HepG2 (cell line): ENCODE data around the gene SIT1. TPM values are rescaled to one million over a fixed set of nuclear protein-coding genes. Genes with fewer than 3 reads are reported as not detected.
A peak's percentile ranks its signal among the peaks of the same experiment; 100 is the strongest.

Experiments
- ATAC-seq: fragments of 200-7000 bp; cut with Tn5 transposase; 3 replicates; pipeline ENCODE4 v1.9.1; 2020; ENCODE audit warnings: mild to moderate bottlenecking, moderate library complexity
- BruUV-seq: library from RNA; stranded (reverse); fragments of 400-500 nt; replicated peaks from 2 replicates; lab custom pipeline; 2021; lab: Mats Ljungman, UMichigan
- CTCF ChIA-PET: fragments of 300-600 bp; formaldehyde crosslinking; extraction: SDS; loops from one replicate; lab custom pipeline; 2021; ENCODE audit warnings: low total read pairs, inconsistent platforms, low intra/inter-chr PET ratio; lab: Yijun Ruan, JAX
- POLR2A ChIA-PET: fragments of 350-600 bp; sonication (Branson Sonifier 250); formaldehyde crosslinking; loops from one replicate; lab custom pipeline; 2020; ENCODE audit warnings: antibody characterized with exemption, inconsistent platforms; lab: Yijun Ruan, JAX
- DNase-seq: peaks from one replicate; pipeline ENCODE4 v3.0.0-alpha.2; 2015; ENCODE audit warnings: low spot score
- FAIRE-seq: peaks from 3 replicates; lab custom pipeline; 2011; peaks lifted over from hg19 to GRCh38; lab: Jason Lieb, UNC
- H2AFZ ChIP-seq: one replicate; pipeline ENCODE4 v1.6.1; 2011; ENCODE audit warnings: low read length, inconsistent platforms
- H3K27ac ChIP-seq: fragments of 300-600 bp; 3 replicates; pipeline ENCODE4 v1.8.0; 2011; ENCODE audit warnings: mixed run types, mild to moderate bottlenecking, mixed read lengths, low read length, inconsistent platforms; ENCODE audit not compliant: insufficient read depth; ENCODE audit errors: extremely low read length
- H3K27me3 ChIP-seq, 2 experiments: fragments of 200-600 bp in 1 of 2; 2 replicates in 1 of 2; 3 replicates in 1 of 2; pipeline versions ENCODE4 v1.6.0 to v1.8.0; 2011; ENCODE audit warnings: low read length in 2 of 2, mild to moderate bottlenecking in 2 of 2, moderate library complexity in 2 of 2, inconsistent platforms in 1 of 2; ENCODE audit not compliant: insufficient read depth in 2 of 2, control insufficient read depth in 1 of 2
- H3K36me3 ChIP-seq, 2 experiments: fragments of 200-600 bp in 1 of 2; replicated peaks in 1 of 2; 2 replicates in 1 of 2; 3 replicates in 1 of 2; pipeline versions ENCODE4 v1.5.1 to v1.8.0; 2011; ENCODE audit warnings: low read length in 2 of 2, inconsistent platforms in 1 of 2; ENCODE audit not compliant: insufficient read depth in 2 of 2, control insufficient read depth in 1 of 2
- H3K4me1 ChIP-seq: 2 replicates; pipeline ENCODE4 v1.5.1; 2012; ENCODE audit warnings: low read length, inconsistent platforms; ENCODE audit not compliant: insufficient read depth
- H3K4me2 ChIP-seq: 2 replicates; pipeline ENCODE4 v1.6.0; 2011; ENCODE audit warnings: low read depth, low read length, inconsistent platforms
- H3K4me3 ChIP-seq, 3 experiments: fragments of 200-600 bp in 1 of 3; sonication (generic), shearing (Covaris generic) in 1 of 3; replicated peaks in 1 of 3; 2 replicates each; pipeline ENCODE4 v1.5.1; 2011 to 2016; ENCODE audit warnings: low read length in 3 of 3, inconsistent platforms in 2 of 3, low read depth in 2 of 3, mild to moderate bottlenecking in 2 of 3, control low read depth in 1 of 3, mixed read lengths in 1 of 3; ENCODE audit not compliant: insufficient read depth in 1 of 3
- H3K79me2 ChIP-seq: one replicate; pipeline ENCODE4 v1.6.1; 2011; ENCODE audit warnings: low read length, inconsistent platforms; ENCODE audit not compliant: insufficient read depth
- H3K9ac ChIP-seq: 2 replicates; pipeline ENCODE4 v1.6.0; 2011; ENCODE audit warnings: mild to moderate bottlenecking, low read depth, low read length, inconsistent platforms; ENCODE audit not compliant: insufficient read depth
- H3K9me3 ChIP-seq: 2 replicates; pipeline ENCODE4 v1.5.1; 2012; ENCODE audit warnings: mild to moderate bottlenecking, low read length
- H4K20me1 ChIP-seq: 2 replicates; pipeline ENCODE4 v1.6.0; 2011; ENCODE audit warnings: inconsistent platforms, mild to moderate bottlenecking, low read length, moderate library complexity; ENCODE audit not compliant: insufficient read depth
- EED ChIP-seq: sonication (generic); formaldehyde crosslinking; IDR thresholded peaks from 2 replicates; pipeline ENCODE4 v1.5.0; 2020; ENCODE audit warnings: mild to moderate bottlenecking, missing genetic modification reagents
- ESRRA ChIP-seq: sonication (generic); formaldehyde crosslinking; IDR thresholded peaks from 2 replicates; pipeline ENCODE4 v1.5.1; 2020; ENCODE audit warnings: mild to moderate bottlenecking, low read depth, missing genetic modification reagents
- GFI1 ChIP-seq: sonication (generic); formaldehyde crosslinking; IDR thresholded peaks from 2 replicates; pipeline ENCODE4 v1.5.0; 2020; ENCODE audit warnings: missing genetic modification reagents, mild to moderate bottlenecking, borderline replicate concordance
- GTF3A ChIP-seq: sonication (generic); formaldehyde crosslinking; conservative IDR thresholded peaks from 2 replicates; pipeline ENCODE4 v1.4.0; 2020; ENCODE audit warnings: mild to moderate bottlenecking, missing genetic modification reagents
- HNF4A ChIP-seq: sonication (generic); formaldehyde crosslinking; IDR thresholded peaks from 2 replicates; pipeline ENCODE4 v1.4.0; 2020; ENCODE audit warnings: missing genetic modification reagents
- MZF1 ChIP-seq: sonication (generic); formaldehyde crosslinking; IDR thresholded peaks from 2 replicates; pipeline ENCODE4 v1.8.1; 2023; ENCODE audit warnings: mild to moderate bottlenecking, missing genetic modification reagents, borderline replicate concordance
- PAX8 ChIP-seq: sonication (generic); formaldehyde crosslinking; IDR thresholded peaks from 2 replicates; pipeline ENCODE4 v1.8.0; 2022; ENCODE audit warnings: mild to moderate bottlenecking, missing genetic modification reagents, borderline replicate concordance
- REPIN1 ChIP-seq: sonication (generic); formaldehyde crosslinking; IDR thresholded peaks from 2 replicates; pipeline ENCODE4 v1.8.0; 2022; ENCODE audit warnings: missing genetic modification reagents, low read depth, mild to moderate bottlenecking, borderline replicate concordance
- SP140L ChIP-seq: sonication (generic); formaldehyde crosslinking; IDR thresholded peaks from 2 replicates; pipeline ENCODE4 v1.4.0; 2020; ENCODE audit warnings: missing genetic modification reagents, borderline replicate concordance
- ZBTB3 ChIP-seq: sonication (generic); formaldehyde crosslinking; IDR thresholded peaks from 2 replicates; pipeline ENCODE4 v1.4.0; 2020; ENCODE audit warnings: low read depth, mild to moderate bottlenecking, moderate library complexity, missing genetic modification reagents, borderline replicate concordance
- ZFY ChIP-seq: sonication (generic); formaldehyde crosslinking; IDR thresholded peaks from 2 replicates; pipeline ENCODE4 v1.4.0; 2020; ENCODE audit warnings: missing genetic modification reagents
- ZKSCAN5 ChIP-seq: sonication (generic); formaldehyde crosslinking; IDR thresholded peaks from 2 replicates; pipeline ENCODE4 v1.5.1; 2020; ENCODE audit warnings: mild to moderate bottlenecking, missing genetic modification reagents
- ZNF225 ChIP-seq: sonication (generic); formaldehyde crosslinking; IDR thresholded peaks from 2 replicates; pipeline ENCODE4 v1.4.0; 2020; ENCODE audit warnings: mild to moderate bottlenecking, missing genetic modification reagents
- ZNF235 ChIP-seq: sonication (generic); formaldehyde crosslinking; IDR thresholded peaks from 2 replicates; pipeline ENCODE4 v1.8.1; 2023; ENCODE audit warnings: mild to moderate bottlenecking, missing genetic modification reagents, borderline replicate concordance
- ZNF326 ChIP-seq: sonication (generic); formaldehyde crosslinking; IDR thresholded peaks from 2 replicates; pipeline ENCODE4 v1.4.0; 2020; ENCODE audit warnings: missing genetic modification reagents, borderline replicate concordance
- ZNF496 ChIP-seq: sonication (generic); formaldehyde crosslinking; IDR thresholded peaks from 2 replicates; pipeline ENCODE4 v1.8.1; 2023; ENCODE audit warnings: mild to moderate bottlenecking, moderate library complexity, missing genetic modification reagents; ENCODE audit not compliant: insufficient replicate concordance
- WGBS: methylation state at CpG from one replicate; pipeline ENCODE4 v1.1.6; 2017; ENCODE audit warnings: low lambda C conversion rate; 5-methylcytosine and 5-hydroxymethylcytosine counted together
- in situ Hi-C: cut with HindIII; loops from 2 replicates; pipeline ENCODE4 v1.10.0; 2017; ENCODE audit warnings: low pct_unique_long_range_greater_than_20kb; ENCODE audit not compliant: extremely low pct_ligation_motif_present
- intact Hi-C: fragments of 100-400 bp; cut with micrococcal nuclease; formaldehyde crosslinking; loops from one replicate; pipeline ENCODE4 v1.10.0; 2022; ENCODE audit not compliant: unreplicated experiment
- polyA plus RNA-seq, 8 experiments: library from polyadenylated mRNA; depleted of rRNA in 3 of 8; stranded (reverse) in 7 of 8; unstranded in 1 of 8; fragments of >200 nt; fragmentation: Illumina TruSeq in 4 of 8; extraction: Trizol in 4 of 8; gene quantifications; 2 replicates each; pipeline versions ENCODE4 v1.2.1 to v1.2.3, GENCODE V29; 2011 to 2016; ENCODE audit warnings: low read depth in 4 of 8, missing spikeins in 1 of 8, mixed read lengths in 1 of 8; ENCODE audit not compliant: insufficient read depth in 1 of 8
- total RNA-seq, 5 experiments: library from RNA; depleted of rRNA; stranded (reverse); fragments of >200 nt; fragmentation: Illumina TruSeq; extraction: Trizol; gene quantifications; 2 replicates each; pipeline ENCODE4 v1.2.3, GENCODE V29; 2016; ENCODE audit warnings: low read depth in 1 of 5
- TF ChIP-seq, protein P1 (sequence below): sonication (generic); formaldehyde crosslinking; IDR thresholded peaks from 2 replicates; pipeline ENCODE4 v1.4.0; 2020; ENCODE audit warnings: mild to moderate bottlenecking, missing genetic modification reagents
- TF ChIP-seq, protein P2 (sequence below): sonication (generic); formaldehyde crosslinking; IDR thresholded peaks from 2 replicates; pipeline ENCODE4 v1.8.1; 2023; ENCODE audit warnings: mild to moderate bottlenecking, missing genetic modification reagents, borderline replicate concordance

Gene SIT1
- total and polyA plus RNA-seq, 2 of the 13 experiments (the other 11 are each of a cell fraction or from before 2014, with no cell fraction given) = 0.09 to 6.7 TPM

DNA sequence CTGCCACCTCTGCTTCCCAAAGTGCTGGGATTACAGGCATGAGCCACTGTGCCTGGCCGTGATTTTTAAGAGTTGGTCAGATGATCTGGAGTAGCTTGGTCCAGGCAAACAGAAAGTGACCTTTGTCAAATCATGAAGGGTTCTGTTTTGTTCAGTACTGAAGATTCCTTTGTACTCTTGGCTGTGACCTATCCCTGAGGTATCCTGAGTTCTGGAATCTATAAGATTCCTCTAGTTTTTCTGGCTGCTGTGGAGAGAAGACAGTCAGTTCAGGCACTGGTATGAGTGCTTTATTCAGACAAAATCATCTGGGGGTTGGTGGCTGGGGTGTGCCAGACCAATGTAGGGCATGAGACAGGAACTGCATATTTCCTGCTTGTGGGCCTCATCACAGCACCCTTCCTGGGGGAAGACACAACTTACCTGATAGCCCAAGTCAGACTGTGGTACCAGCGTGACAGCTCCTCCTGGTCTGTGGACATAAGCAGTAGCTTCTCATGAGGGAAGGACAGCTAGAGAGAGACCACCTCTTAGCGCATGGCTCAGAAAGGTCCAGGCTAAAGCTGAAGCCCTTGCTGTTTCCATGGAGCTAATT, 11.1 kb upstream of the SIT1 start:
- Histone ChIP-seq H4K20me1 (no peaks in the 10 kb centered on the region), H2AFZ (no peak overlapping the region), H3K79me2 (peaks cover 16% of the 10 kb centered on the region), H3K27ac (peak overlapping the region; percentile 51), H3K4me3 (no peak overlapping the region; a peak in 1 of 6 replicates), H3K36me3 (peaks cover 8 to 10% of the 10 kb centered on the region in 2 experiments; a peak in 3 of 5 replicates), H3K9ac (no peak overlapping the region), H3K4me1 (peaks cover 76% of the 10 kb centered on the region), H3K27me3 (no peaks in the 10 kb centered on the region; a peak in 1 of 5 replicates), H3K4me2 (peak overlapping the region; percentile 15; the same call in 1 of the 2 replicates), H3K9me3 (no peaks in the 10 kb centered on the region)
- in situ Hi-C loops = loop anchor here (5.0 kb wide), 1 partner anchor 35 kb away; no protein-coding TSS in a partner anchor
- no TSS peak for BruUV-seq
- no peak for TF ChIP-seq GTF3A
- no peak for TF ChIP-seq ZNF225
- TF ChIP-seq PAX8 (CRISPR knock-in tag) = no peak
- peak; percentile 50; the same call in 1 of the 2 replicates for TF ChIP-seq GFI1 (CRISPR knock-in tag)
- no peak for TF ChIP-seq ZKSCAN5 (CRISPR knock-in tag)
- TF ChIP-seq ZNF496 (CRISPR knock-in tag) = no peak
- TF ChIP-seq MZF1 = no peak
- TF ChIP-seq ESRRA (CRISPR knock-in tag) = no peak
- TF ChIP-seq ZNF235 (CRISPR knock-in tag) = peak; percentile 43; the same call in 1 of the 2 replicates
- no peak for TF ChIP-seq EED (CRISPR knock-in tag)
- TF ChIP-seq HNF4A (CRISPR knock-in tag) = peak; percentile 22; the same call in 1 of the 2 replicates
- TF ChIP-seq ZFY (CRISPR knock-in tag) = 0 out of 2 replicates have a peak, but pooled peaks have one; percentile 20
- TF ChIP-seq ZBTB3 (CRISPR knock-in tag) = no peak
- TF ChIP-seq, protein P1, sequence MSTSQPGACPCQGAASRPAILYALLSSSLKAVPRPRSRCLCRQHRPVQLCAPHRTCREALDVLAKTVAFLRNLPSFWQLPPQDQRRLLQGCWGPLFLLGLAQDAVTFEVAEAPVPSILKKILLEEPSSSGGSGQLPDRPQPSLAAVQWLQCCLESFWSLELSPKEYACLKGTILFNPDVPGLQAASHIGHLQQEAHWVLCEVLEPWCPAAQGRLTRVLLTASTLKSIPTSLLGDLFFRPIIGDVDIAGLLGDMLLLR = no peak
- TF ChIP-seq, protein P2, sequence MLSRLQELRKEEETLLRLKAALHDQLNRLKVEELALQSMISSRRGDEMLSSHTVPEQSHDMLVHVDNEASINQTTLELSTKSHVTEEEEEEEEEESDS = no peak
- TF ChIP-seq SP140L (CRISPR knock-in tag) = no peak
- TF ChIP-seq ZNF326 (CRISPR knock-in tag) = no peak
- no peak for TF ChIP-seq REPIN1
- ChIA-PET POLR2A (interaction anchor here (1.0 to 6.3 kb wide), 10 partner anchors 8 to 153 kb away, joined by 3 to 68 read pairs (median 8); partner anchors contain the start of genes CREB3, GBA2, HINT2 and RGP1), CTCF (no interaction called here)
- peak; percentile 42 for DNase-seq
- no peak for FAIRE-seq
- ATAC-seq = no peak
- intact Hi-C loops = loop anchor here (2.0 kb wide), 1 partner anchor 35 kb away; no protein-coding TSS in a partner anchor
- 59% methylated on average over 2 of the region's 3 CpGs for WGBS
